CD4-positive, alpha-beta T cell treated with Interleukin-6 for 4 hours (primary cell): Measurements from ENCODE around the gene CTNNBL1.

Experiments used
- DNase-seq: peaks from one replicate; pipeline ENCODE4 v3.0.0-alpha.2; 2020; ENCODE audit warnings: mixed read lengths

The CTNNBL1 gene

DNA sequence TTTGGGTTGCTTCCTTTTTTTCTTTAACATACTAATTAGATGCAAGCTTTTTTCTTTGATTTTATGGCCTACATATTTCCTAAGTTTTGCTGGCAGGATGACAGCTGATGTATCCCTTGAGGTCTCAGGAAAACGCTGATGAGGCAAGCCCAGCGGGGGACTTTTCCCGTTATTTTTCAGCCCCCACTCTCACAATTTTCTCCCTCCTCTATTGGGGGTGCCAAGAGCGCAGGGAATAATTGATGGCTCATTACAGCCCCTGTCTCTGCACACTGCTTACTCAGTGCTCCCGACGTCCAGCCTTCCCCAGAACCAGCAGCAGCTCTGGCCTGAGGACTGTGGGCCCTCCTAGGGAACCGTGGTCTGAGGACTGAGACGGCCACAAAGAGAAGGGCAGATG lies 170.5 kb downstream of the CTNNBL1 start:
- no peak for DNase-seq

- no peak for DNase-seq
Observed at GRCh38 chr20:37866051-37866450, 172.2 kb downstream of the CTNNBL1 start.

DNA sequence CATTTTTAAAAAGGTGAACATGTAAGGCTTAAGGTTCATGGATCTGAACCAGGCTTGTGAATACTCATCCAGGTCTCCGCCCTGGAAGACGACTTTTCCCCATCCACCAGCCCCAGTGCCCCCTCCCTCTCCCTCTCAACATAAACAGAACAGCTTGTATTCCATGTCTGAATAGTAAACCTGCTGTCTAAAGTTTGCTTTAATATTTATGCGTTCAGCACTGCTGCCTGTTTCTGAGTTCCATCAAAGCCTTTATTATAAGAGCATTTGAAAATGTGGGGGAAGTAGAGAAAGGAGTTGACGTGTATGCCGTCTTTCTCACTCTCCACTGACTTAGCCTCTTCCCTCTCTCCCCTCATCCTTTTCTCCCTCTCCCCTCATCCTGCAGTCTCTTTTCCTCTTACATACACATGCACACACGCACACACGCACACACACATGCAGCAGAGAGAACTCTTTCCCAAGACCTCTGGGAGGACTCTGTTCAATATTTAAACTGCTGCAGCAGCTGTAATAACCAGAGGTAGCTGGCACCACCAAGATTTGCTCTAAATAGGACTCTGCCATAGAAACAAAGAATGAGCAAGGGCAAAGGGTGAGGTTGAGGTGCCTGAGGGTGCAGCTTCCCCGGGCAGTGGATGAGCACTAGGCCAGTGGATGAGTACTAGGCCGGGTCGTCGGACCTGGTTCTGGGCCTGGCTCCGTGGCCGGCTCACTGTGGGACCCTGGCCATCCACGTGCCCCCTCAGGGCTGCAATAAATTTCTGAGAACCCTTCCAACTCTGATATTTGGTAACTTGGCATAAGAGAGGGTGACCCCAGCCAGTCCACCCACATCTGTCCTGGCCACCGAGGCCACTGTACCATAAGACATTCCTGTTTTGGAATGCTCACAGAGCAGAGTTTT lies 173.7 kb downstream of the CTNNBL1 start:
- no peak for DNase-seq

DNA sequence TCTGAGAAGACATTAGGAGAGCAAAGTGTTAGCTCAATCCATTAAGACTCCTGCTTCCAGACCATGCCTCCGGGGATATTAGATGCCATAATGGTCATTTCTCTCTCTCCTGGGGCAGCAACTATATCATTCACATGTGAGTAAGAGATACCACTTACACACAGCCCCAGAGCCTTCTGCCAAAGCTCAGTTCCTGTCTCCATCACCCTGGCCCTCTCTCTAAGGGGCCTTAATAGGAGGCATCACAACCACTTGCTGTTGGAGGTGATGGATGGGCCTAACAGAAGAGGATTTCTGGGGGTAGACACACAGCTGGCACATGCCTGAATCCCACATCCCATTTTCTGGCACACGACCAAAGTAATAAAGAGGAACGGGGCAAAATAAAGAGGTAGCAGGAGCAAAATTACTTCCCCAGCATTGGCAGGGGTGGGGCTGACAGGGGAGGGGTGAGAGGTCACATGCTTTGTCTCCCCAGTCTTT lies 175.1 kb downstream of the CTNNBL1 start:
- DNase-seq, result no peak

GRCh38 chr20:37869334-37869861 lies 175.6 kb downstream of the CTNNBL1 start:
- DNase-seq, result no peak

DNA sequence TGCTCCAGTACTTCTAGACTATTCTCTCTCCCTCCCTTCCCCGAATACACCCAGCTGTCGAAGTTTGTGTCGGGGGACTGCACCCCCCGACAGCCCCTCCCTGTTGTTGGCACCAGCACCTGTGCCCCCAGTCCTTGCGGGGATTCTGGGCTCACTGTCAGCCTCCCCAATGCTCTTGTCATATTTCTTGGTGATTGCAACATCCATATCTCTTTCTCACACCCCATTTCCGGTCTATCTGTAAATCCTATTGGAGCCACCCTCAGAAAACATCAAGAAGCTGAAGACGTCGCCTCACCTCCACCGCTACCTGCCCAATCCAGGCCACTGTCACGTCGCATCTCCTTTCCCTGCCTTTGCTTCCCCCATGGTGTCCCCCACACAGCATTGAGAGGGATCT lies 176.5 kb downstream of the CTNNBL1 start:
- no peak for DNase-seq

DNA sequence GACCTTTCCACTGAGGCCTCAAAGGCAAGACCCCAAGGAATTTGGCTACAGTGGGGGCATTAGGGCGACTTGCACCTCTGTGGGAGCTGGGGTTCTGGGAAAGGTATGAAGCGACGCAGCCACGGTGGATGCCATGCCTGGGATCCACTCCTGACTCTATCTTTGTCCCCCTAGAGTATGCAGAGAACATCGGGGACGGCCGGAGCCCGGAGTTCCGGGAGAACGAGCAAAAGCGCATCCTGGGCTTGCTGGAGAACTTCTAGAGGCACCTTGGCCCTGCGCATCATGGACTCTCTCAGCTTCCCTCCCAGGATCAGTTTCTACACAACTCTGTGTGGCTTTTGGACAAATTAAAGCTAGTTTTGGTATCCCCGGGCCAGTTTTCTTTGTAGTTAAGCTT lies 177.9 kb downstream of the CTNNBL1 start:
- DNase-seq, result no peak

- no peak for DNase-seq
Observed at GRCh38 chr20:37872161-37872560, 178.3 kb downstream of the CTNNBL1 start.

DNA sequence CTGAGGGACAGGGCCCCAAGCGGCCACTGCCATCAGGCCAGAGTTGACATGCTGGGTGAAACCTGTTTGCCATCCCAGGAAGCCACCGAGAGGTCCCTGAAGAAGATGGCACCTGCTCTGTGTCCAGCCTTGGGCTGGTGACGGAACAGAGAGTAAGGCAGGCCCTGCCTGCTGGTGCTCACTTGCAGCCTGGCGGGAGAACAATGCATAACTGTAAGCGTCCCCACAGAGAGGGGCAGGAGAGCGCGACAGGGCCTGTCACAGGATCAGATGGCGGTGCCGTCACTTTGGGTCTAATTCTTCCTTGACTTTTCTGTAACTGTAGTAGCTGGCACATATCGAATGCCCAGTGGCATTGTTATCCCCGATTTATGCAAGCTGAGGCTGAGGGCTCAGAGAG lies 180.1 kb downstream of the CTNNBL1 start:
- DNase-seq, result no peak

- DNase-seq, result no peak
Observed at GRCh38 chr20:37875460-37876175, 181.8 kb downstream of the CTNNBL1 start.

DNA sequence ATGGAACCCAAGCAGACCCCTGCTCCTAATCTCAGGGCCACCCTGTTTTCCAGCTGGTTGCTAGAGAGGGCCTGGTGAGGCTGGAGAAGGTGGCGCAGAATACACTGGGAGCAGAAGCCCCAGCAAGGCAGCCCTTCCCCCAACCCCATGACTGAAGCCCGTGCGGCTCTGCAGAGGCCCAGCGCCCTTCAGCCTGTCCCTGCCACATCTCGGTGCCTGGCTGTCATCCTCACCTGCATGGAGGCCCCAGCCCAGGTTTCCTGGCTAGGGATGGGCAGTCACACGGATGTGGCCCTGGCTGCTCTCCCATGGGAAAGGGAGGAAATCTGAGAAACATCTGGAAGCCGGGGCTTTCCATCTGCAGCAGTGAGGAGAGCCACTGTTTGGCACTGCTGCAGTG lies 183.0 kb downstream of the CTNNBL1 start:
- no peak for DNase-seq

DNA sequence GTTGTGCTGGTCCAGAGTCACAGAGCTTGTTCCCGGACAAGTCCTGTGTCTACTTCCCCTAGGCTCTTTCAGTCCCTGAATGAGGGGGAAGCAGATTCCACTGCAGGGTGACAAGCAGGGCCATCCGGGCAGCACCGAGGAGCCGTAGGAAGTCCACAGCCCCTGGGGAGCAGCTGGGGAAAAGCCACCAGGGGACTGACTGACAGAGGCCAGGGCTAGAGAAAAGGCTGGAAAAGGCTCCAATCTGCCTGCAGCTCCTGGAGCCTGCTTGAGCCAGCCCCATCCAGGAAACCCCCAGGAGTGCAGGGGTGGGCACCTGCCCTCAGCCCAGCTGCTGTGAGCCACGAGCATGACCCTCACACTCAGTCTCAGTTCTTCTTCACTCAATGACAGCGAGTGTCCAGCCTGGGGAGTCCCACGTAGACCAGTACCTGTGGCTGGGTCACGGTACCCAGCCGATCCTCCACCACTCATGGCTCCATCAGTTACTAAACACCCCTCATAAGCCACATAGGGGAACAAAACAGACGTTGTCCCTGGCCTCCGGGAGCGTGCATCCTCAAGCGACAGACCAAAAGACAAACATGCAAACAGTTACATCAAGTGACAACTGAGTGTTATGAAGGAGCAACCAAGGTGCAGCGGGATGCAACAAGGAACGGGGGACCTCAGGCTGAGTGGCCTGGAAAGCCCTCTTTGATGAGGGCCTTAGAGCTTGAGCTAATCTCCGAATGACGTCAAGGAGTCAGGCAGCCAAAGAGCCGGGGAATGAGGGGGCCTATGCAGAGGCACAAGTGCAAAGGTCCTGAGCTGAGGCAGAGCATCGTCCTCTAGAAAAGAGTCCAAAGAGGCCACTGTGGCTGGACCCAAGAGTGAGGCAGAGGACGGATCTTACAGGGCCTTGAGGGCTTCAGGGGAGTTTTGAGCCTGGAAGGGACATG lies 184.3 kb downstream of the CTNNBL1 start:
- DNase-seq, result no peak

DNA sequence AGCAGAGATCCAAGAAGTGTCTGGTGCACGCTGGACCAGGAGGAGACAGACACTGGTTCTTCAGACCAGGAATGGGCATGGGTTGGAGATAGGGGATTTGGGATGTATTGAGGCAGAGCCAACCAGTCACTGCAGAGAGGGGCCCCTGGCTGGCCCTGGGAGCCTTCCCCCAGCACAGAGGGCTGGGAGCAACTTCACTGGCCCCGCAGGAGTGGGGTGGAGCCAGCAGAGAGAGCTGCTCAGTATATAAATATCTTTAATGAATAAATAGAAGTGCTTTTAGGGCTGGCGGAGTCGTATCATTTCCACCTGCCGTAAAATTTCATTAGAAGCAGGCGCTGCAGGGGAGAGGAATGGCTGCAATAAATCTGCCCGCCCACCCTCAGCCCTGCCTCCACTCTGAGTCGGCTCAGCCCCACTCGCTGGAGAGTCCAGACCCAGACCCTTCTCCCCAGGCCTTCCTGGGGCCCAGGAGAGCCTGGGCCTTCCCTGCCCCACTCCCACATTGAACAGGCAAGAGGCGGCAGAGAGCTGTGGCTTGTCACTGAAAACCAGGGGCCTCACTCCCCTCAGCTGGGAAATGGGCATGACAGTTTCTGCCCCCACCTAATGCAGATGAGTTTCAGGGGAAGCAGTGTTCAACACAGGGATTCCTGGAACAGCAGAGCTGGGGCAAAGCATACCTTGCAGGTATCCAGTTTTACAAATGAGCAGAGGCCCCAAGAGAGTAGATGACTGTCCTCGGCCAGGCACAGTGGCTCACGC lies 185.2 kb downstream of the CTNNBL1 start:
- no peak for DNase-seq

- DNase-seq, result no peak
Observed at GRCh38 chr20:37879843-37880242, 186.0 kb downstream of the CTNNBL1 start.

GRCh38 chr20:37880726-37881591 lies 187.1 kb downstream of the CTNNBL1 start:
- no peak for DNase-seq

- DNase-seq, result no peak
Observed at GRCh38 chr20:37881601-37882343, 187.9 kb downstream of the CTNNBL1 start.

- no peak for DNase-seq
Observed at GRCh38 chr20:37882961-37883712, 189.3 kb downstream of the CTNNBL1 start.

DNA sequence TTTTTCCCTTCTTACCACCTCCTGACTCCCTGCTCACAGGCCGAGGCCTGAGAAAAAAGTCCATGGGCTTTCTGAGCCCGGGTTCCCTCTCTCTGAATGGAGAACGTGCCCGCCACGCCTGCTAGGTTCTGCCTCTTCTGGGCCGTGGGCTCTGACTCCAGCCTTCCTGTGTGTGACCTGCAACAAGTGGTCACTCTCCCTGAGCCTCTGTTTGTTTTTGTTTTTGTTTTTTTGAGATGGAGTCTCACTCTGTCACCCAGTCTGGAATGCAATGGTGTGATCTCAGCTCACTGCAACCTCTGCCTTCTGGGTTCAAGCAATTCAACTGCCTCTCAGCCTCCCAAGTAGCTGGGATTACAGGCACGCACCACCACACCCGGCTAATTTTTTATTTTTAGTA lies 191.2 kb downstream of the CTNNBL1 start:
- no peak for DNase-seq
